SKM-1 (cell line): Measurements from ENCODE around the gene DSE.

ENCODE experiments used
- DNase-seq: peaks from one replicate; lab custom pipeline; 2025; ENCODE audit not compliant: unreplicated experiment; lab: John Stamatoyannopoulos, UW

DSE gene

DNA sequence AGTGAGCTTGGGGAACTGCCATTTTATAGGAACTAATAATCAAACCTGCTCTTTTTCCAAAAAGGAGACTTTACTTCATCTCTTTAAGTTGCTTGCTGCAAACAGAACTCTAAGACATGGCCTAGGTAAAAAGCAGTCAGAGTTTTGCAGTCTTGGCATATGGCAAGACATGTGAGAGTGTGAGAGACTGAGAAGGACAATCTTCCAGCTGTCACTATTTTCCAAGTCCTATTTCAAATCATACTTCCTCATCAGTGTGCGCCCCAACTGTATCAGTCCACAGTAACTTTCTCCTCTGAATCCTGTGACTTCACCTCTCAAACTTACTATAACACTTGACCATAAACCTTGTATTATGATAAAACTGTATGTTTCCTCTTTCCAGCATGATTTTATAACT, 100.8 kb downstream of the DSE start:
- DNase-seq = no peak

DNA sequence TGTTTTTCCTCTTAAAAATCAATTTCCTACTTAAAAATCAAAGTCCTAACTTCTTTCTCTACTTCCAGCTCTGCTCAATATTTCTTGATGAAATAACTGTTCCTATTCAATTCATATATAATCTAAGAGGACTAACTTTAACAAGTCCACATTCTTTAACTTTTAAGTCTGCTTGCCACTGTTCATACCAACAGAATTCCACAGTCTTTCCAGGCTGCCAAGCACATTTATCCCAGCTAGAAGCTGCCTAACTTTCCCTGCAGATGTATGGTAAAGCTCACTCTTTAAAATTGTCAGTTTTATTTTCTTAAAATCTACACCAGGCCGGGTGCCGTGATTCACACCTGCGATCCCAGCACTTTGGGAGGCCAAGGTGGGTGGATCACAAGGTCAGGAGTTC, 102.0 kb downstream of the DSE start:
- no peak for DNase-seq

GRCh38 chr6:116475141-116475540, 104.4 kb downstream of the DSE start:
- peak; percentile 81 for DNase-seq

DNA sequence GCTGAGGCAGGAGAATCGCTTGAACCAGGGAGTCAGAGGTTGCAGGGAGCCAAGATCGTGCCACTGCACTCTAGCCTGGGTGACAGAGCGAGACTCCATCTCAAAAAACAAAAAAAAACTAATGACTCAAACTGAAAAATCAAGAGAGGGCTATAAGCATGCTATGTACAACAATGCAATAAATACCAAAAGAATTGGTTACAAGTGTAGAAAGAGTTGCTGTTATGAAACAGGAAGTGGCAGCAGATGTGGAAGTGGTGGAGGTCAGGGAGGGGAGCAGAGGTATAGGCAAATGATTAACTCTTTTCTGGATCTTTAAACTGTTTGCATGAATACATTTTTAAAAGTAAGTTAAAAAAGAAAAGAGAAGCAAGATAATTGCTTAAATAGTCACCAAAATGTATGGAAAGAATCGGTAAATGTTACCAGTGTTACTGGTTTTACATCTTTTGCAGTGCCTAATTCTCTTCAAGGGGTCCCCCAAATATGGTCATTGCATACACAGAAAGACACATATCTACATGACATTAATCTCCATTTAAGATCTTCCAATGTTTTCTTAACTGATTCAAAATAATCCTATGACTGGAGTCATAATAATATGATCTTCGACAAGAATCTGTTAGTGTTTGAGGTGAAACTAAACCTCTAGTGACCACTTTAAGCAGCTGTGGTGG, 105.4 kb downstream of the DSE start:
- DNase-seq = peak; percentile 88

DNA sequence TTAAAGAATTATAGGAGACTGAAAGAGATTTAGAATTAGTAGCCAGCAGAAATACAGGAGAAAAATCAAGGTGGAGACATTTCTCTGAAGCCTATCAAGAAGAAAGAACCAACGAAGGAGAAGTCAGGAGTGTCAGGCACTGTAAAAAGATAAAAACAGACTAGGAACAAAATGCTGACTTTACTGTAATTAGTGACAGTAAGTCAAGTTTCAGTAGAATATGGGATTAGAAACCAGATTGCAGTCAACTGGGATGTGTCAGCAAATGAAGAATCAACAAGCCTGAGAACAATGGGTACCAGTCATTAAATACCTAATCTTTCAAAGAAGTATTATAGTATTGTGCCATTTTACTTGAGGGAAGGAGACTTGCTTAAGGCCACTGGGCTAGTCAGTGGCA, 112.0 kb downstream of the DSE start:
- DNase-seq = no peak

DNA sequence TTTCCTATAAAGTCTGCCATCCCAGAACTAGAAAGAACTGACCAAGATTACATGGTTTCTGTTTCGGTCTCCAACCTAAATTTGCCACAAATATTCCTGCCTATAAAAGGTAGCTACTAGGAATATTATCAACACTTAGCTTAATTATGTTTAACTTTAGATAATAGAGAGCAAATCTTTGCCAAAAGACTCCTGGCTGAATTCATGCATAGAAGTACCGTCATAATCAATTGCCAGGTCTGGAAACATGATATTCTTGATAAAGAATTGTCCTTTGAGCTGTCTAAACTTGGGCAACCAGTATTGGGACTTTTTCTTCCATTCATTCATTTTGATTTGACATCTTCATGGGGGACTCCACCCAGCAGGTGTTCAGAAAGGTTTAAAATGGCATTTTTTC, 112.9 kb downstream of the DSE start:
- no peak for DNase-seq

DNA sequence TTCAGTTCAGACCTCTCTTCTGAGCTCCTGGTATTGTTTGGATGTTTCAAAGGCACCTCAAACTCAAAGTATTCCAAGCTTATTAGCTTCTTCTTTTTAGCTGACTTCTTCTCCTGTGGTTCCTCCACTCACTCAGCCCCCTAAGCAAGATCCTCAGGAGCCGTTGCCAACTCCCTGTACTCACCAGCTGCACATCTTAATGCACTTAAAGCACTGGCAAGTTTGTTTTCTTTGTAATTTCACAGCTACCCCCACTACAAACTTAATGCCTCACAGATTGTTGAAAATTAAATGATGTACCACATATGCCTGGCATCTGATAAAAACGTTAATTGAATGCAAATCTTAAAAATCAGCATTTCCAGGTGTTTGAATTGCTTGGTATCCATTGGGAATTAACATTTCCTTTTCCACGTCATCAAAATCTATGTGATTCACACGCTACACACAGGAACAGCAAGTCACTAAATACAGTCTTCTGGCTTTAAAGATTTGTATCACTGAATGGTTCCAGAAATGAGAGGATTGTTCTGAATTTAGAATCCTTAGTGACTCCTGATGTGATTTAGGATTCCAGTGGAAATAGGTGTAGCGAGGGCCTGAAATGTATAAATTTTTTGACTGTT, 114.9 kb downstream of the DSE start:
- no peak for DNase-seq

GRCh38 chr6:116491610-116492330, 121.0 kb downstream of the DSE start:
- DNase-seq = no peak

DNA sequence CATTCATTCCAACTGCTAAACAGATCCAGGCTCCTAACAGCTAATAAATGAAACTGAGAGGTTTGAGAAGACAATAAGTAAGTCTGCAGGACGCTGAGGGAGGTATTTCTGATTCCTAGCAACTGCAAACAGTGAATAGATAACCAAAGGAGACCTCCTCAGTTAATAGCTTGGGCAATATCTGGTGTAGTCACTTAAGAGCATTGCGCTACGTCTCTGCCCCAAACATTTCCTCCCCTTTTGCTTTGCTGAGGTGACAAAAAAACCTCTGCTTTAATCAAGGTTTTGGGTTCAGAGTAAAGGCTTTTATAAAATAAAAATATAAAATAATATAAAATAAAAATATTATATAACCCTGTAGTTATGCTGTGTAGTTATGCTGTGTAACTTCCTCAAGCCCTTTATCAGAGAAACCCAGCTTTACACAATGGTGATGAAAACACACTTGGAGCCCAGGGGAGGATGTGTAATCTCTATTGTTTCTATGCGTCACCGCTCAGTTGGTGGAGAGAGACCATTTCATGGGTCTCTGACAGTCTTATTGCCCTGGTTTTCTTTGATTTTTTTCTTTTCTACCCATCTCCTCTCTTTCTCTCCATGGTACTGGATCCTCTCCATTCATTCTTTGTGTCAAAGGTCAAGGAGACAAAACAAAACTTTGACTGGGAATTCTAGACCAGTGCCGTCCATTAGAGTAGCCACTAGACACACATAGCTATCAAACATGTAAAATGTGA, 121.8 kb downstream of the DSE start:
- peak; percentile 72 for DNase-seq
